Activated naive CD4-positive, alpha-beta T cell treated with anti-CD3 and anti-CD28 coated beads, Interleukin-2, amount 50 U/mL, for 72 hours (primary cell): ENCODE measurements around the gene IPP. TPM values are rescaled to one million over a fixed set of nuclear protein-coding genes. Genes with fewer than 3 reads are reported as not detected.
A peak's percentile ranks its signal among the peaks of the same experiment; 100 is the strongest.

Experiments
- ATAC-seq, 2 donors: fragments of 150-1000 bp; cut with Tn5 transposase; 2 replicates each; pipeline ENCODE4 v1.10.0; 2021; ENCODE audit warnings: mild to moderate bottlenecking in 2 of 2, moderate library complexity in 2 of 2
- DNase-seq, 2 donors: peaks; one replicate each; pipeline ENCODE4 v3.0.0; 2021 to 2022; ENCODE audit warnings: low spot score in 2 of 2
- H3K27ac Mint-ChIP-seq, 2 donors: one replicate each; pipeline ENCODE4 v1.8.0; 2022; ENCODE audit warnings: mild to moderate bottlenecking in 2 of 2, mixed read lengths in 2 of 2
- H3K36me3 Mint-ChIP-seq, 2 donors: one replicate each; pipeline ENCODE4 v1.8.0; 2022; ENCODE audit warnings: mixed read lengths in 2 of 2
- H3K9me3 Mint-ChIP-seq, 2 donors: one replicate each; pipeline ENCODE4 v1.8.0; 2022; ENCODE audit warnings: mixed read lengths in 2 of 2
- total RNA-seq, 2 donors: library from RNA; stranded (reverse); gene quantifications; one replicate each; pipeline ENCODE4 v1.2.3, GENCODE V29; 2022

IPP gene
- total RNA-seq, 2 donors from 2014 or later = 13.8 to 16.3 TPM

GRCh38 chr1:45669859-45670655 lies 80.4 kb downstream of the IPP start:
- peaks cover 0 to 4% of the 10 kb centered on the region in 2 donors for H3K9me3 Mint-ChIP-seq
- H3K36me3 Mint-ChIP-seq = peaks cover 0 to 12% of the 10 kb centered on the region in 2 donors
- DNase-seq (no peak), ATAC-seq (no peak)
- no peak overlapping the region for H3K27ac Mint-ChIP-seq

- Mint-ChIP-seq H3K36me3 (peaks cover 0 to 6% of the 10 kb centered on the region in 2 donors), H3K9me3 (peaks cover 0 to 4% of the 10 kb centered on the region in 2 donors), H3K27ac (no peak overlapping the region)
- no peak for DNase-seq
- ATAC-seq = no peak
Observed at GRCh38 chr1:45669379-45669778, 81.1 kb downstream of the IPP start.

- DNase-seq (no peak), ATAC-seq (no peak)
- Mint-ChIP-seq H3K27ac (no peak overlapping the region), H3K9me3 (peaks cover 0 to 4% of the 10 kb centered on the region in 2 donors), H3K36me3 (peaks cover 0 to 6% of the 10 kb centered on the region in 2 donors)
Observed at GRCh38 chr1:45668526-45668925, 81.9 kb downstream of the IPP start.

GRCh38 chr1:45667321-45668111 lies 82.9 kb downstream of the IPP start:
- H3K27ac Mint-ChIP-seq = no peak overlapping the region
- DNase-seq (no peak), ATAC-seq (no peak)
- peaks cover 0 to 4% of the 10 kb centered on the region in 2 donors for H3K9me3 Mint-ChIP-seq
- peaks cover 0 to 6% of the 10 kb centered on the region in 2 donors for H3K36me3 Mint-ChIP-seq

- DNase-seq (no peak), ATAC-seq (no peak)
- Mint-ChIP-seq H3K27ac (no peak overlapping the region), H3K36me3 (peaks cover 0 to 6% of the 10 kb centered on the region in 2 donors), H3K9me3 (peaks cover 0 to 4% of the 10 kb centered on the region in 2 donors)
Observed at GRCh38 chr1:45666836-45667235, 83.6 kb downstream of the IPP start.

- H3K36me3 Mint-ChIP-seq = peaks cover under 1 to 16% of the 10 kb centered on the region in 2 donors
- no peak for DNase-seq
- no peak overlapping the region for H3K27ac Mint-ChIP-seq
- ATAC-seq = no peak
- H3K9me3 Mint-ChIP-seq = no peaks in the 10 kb centered on the region
Observed at GRCh38 chr1:45660336-45660735, 90.1 kb downstream of the IPP start.

GRCh38 chr1:45659222-45659621 lies 91.2 kb downstream of the IPP start:
- Mint-ChIP-seq H3K36me3 (peaks cover 4 to 27% of the 10 kb centered on the region in 2 donors), H3K27ac (no peak overlapping the region), H3K9me3 (no peaks in the 10 kb centered on the region)

GRCh38 chr1:45658171-45658570 lies 92.3 kb downstream of the IPP start:
- ATAC-seq = no peak
- peaks cover 4 to 27% of the 10 kb centered on the region in 2 donors for H3K36me3 Mint-ChIP-seq
- H3K9me3 Mint-ChIP-seq = no peaks in the 10 kb centered on the region
- H3K27ac Mint-ChIP-seq = no peak overlapping the region
- DNase-seq = no peak

More at GRCh38 chr1:45659222-45659621, 91.2 kb downstream of the IPP start:
- DNase-seq = no peak
- ATAC-seq = no peak

- Mint-ChIP-seq H3K36me3 (peaks cover 4 to 27% of the 10 kb centered on the region in 2 donors), H3K27ac (peak overlapping the region in 1 of 2 donors; percentile 68), H3K9me3 (no peaks in the 10 kb centered on the region)
- no peak for ATAC-seq
- DNase-seq = no peak
Observed at GRCh38 chr1:45656573-45657226, 93.8 kb downstream of the IPP start.

GRCh38 chr1:45654540-45655280 lies 95.7 kb downstream of the IPP start:
- DNase-seq (no peak), ATAC-seq (peak; percentile 97 to 98)
- H3K9me3 Mint-ChIP-seq = no peaks in the 10 kb centered on the region
- H3K36me3 Mint-ChIP-seq = peaks cover 4 to 27% of the 10 kb centered on the region in 2 donors
- peak overlapping the region in 1 of 2 donors; percentile 75 for H3K27ac Mint-ChIP-seq

Other genes with a start within 250 kb of the IPP start
- 100 to 1,000 TPM; 577 to 596 TPM for gene PRDX1, start 228.8 kb downstream of the IPP start, total RNA-seq
- 100 to 1,000 TPM; 153 to 177 TPM for gene AKR1A1, start 199.8 kb downstream of the IPP start, total RNA-seq
- 100 to 1,000 TPM; 178 to 319 TPM for gene NASP, start 166.6 kb downstream of the IPP start, total RNA-seq
- 1 to 10 TPM; 2.6 to 3.6 TPM for gene CCDC17, start 126.6 kb downstream of the IPP start, total RNA-seq
- gene GPBP1L1, start 64.1 kb downstream of the IPP start, total RNA-seq = 100 to 1,000 TPM; 102 to 145 TPM
- gene TMEM69, start 62.5 kb downstream of the IPP start, total RNA-seq = 10 to 100 TPM; 26.2 to 38.9 TPM
- gene MAST2, start 53.0 kb upstream of the IPP start, total RNA-seq = 10 to 100 TPM; 22.3 to 39.6 TPM